Ishikawa (cell line): Measurements from ENCODE around the gene FAAP100.

Experiments used
- CEBPB ChIP-seq: IDR thresholded peaks from 2 replicates; pipeline ENCODE4 v1.6.1; 2012
- EGR1 ChIP-seq: IDR thresholded peaks from 2 replicates; pipeline ENCODE4 v1.6.1; 2012
- EP300 ChIP-seq: IDR thresholded peaks from 2 replicates; pipeline ENCODE4 v1.6.1; 2012; ENCODE audit warnings: borderline replicate concordance
- RAD21 ChIP-seq: IDR thresholded peaks from 2 replicates; pipeline ENCODE4 v1.6.1; 2012; ENCODE audit warnings: low read depth
- REST ChIP-seq: IDR thresholded peaks from 2 replicates; pipeline ENCODE4 v1.6.1; 2012; ENCODE audit warnings: low read depth, mild to moderate bottlenecking
- TAF1 ChIP-seq: IDR thresholded peaks from 2 replicates; pipeline ENCODE4 v1.6.1; 2012; ENCODE audit warnings: low read depth, mild to moderate bottlenecking
- YY1 ChIP-seq: IDR thresholded peaks from 2 replicates; pipeline ENCODE4 v1.6.1; 2012; ENCODE audit warnings: low read depth

GRCh38 chr17:81517339-81518112 is 34.6 kb downstream of the FAAP100 start:
- no peak for TF ChIP-seq RAD21
- TF ChIP-seq EGR1, result no peak
- no peak for TF ChIP-seq YY1
- no peak for TF ChIP-seq CEBPB
- no peak for TF ChIP-seq TAF1
- TF ChIP-seq REST, result no peak
- TF ChIP-seq EP300, result no peak
